Ascending aorta (tissue), 2 donors: ENCODE measurements around the gene CDK18. TPM values are rescaled to one million over a fixed set of nuclear protein-coding genes. Genes with fewer than 3 reads are reported as not detected.

Experiments
- DNase-seq, 2 donors: peaks; one replicate each; pipeline ENCODE4 v3.0.0-alpha.2; 2019; ENCODE audit warnings: low spot score in 2 of 2
- H3K27ac ChIP-seq, 2 donors: fragments of 200-600 bp; sonication (generic); one replicate each; pipeline ENCODE4 v1.5.1; 2016 to 2017; ENCODE audit warnings: mild to moderate bottlenecking in 1 of 2
- H3K27me3 ChIP-seq: fragments of 200-600 bp; sonication (generic); one replicate; pipeline ENCODE4 v1.5.1; 2017
- H3K36me3 ChIP-seq, 2 donors: fragments of 200-600 bp; sonication (generic); one replicate each; pipeline ENCODE4 v1.5.1; 2016
- H3K4me1 ChIP-seq, 2 donors: fragments of 200-600 bp; sonication (generic); one replicate each; pipeline ENCODE4 v1.5.1; 2016 to 2017; ENCODE audit warnings: mild to moderate bottlenecking in 1 of 2
- H3K4me3 ChIP-seq, 2 donors: fragments of 200-600 bp; sonication (generic); one replicate each; pipeline ENCODE4 v1.5.1; 2016 to 2017; ENCODE audit warnings: mild to moderate bottlenecking in 1 of 2
- H3K9me3 ChIP-seq, 2 donors: fragments of 200-600 bp; sonication (generic); one replicate each; pipeline ENCODE4 v1.5.1; 2016
- CTCF ChIP-seq, 3 experiments: fragments of 200-600 bp in 2 of 3; fragments of 450-650 bp in 1 of 3; sonication (generic) in 2 of 3; IDR thresholded peaks; one replicate each; pipeline ENCODE4 v1.5.1; 2016 to 2019; ENCODE audit warnings: antibody characterized with exemption in 3 of 3, mild to moderate bottlenecking in 1 of 3, moderate library complexity in 1 of 3
- intact Hi-C: fragments of 100-400 bp; cut with DNase I; formaldehyde crosslinking; loops from one replicate; pipeline ENCODE4 v1.15.1; 2023
- total RNA-seq: library from RNA; depleted of rRNA; stranded (reverse); fragments of >200 nt; gene quantifications from one replicate; pipeline ENCODE4 v1.1.0, GENCODE V29; 2016

CDK18 gene
- total RNA-seq, 1 donor from 2014 or later: 70.0 TPM

- TF ChIP-seq CTCF (IDR thresholded peaks at IDR 0.05): peak; percentile 69 to 86 (median 80)
- Histone ChIP-seq H3K9me3 (no peaks in the 10 kb centered on the region), H3K36me3 (no peaks in the 10 kb centered on the region), H3K4me3 (no peak overlapping the region), H3K27me3 (no peaks in the 10 kb centered on the region), H3K4me1 (peaks cover 3 to 10% of the 10 kb centered on the region in 2 donors), H3K27ac (no peak overlapping the region)
- intact Hi-C loops: loop anchor here (1.0 kb wide), 1 partner anchor 36 kb away; no protein-coding TSS in a partner anchor
- DNase-seq: peak in 1 of 2 donors; percentile 71
Measured at GRCh38 chr1:205488074-205488723, 16.3 kb upstream of the CDK18 start.

DNA sequence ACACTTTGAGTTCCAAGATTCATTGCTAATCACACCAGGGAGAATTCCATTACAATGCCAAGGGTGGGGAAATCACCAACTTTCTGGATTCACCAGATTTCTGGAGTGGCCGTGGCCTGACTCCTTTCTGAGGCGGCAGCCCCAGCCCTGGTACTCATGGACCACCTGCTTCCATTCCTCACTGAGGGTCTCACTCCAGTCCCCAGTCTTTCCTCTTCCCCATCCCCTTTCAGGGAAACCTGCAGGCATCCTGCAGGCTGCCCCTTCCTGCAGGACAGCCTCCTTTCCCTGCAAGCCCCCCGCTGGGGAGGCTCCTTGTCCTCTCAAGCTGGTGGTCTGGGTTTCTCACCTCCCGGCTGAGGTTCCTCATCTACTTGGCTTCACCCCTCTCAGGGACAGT, 12.7 kb upstream of the CDK18 start:
- TF ChIP-seq CTCF (IDR thresholded peaks at IDR 0.05): no peak
- intact Hi-C loops: no loop called here
- H3K36me3 ChIP-seq: no peaks in the 10 kb centered on the region
- no peak overlapping the region for H3K4me3 ChIP-seq
- no peaks in the 10 kb centered on the region for H3K9me3 ChIP-seq
- no peaks in the 10 kb centered on the region for H3K27me3 ChIP-seq
- no peak for DNase-seq
- H3K27ac ChIP-seq: no peak overlapping the region
- H3K4me1 ChIP-seq: peaks cover 3 to 11% of the 10 kb centered on the region in 2 donors

DNA sequence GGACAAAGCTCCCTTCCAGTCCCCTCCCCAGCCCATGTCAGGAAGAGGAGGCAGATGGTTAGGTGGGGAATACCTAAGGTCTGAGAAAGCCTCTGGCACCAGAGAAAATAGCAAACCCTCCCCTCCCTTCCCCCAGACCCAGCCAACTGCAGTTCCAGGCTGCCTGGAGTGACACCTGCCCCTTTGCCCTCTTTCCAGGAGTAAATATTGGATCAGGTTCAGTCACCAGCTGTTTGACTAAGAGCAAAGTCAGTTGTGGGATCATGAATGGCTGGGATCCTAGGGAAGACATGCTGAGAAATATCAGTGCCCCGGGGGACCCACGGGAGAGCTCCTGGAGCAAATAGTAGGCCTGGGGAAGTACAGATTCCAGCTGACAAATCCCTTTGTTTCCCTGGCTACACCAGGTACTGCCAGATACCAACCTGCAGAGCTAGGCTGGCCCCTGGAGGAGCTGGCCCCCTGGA, 12.2 kb upstream of the CDK18 start:
- Histone ChIP-seq H3K9me3 (no peaks in the 10 kb centered on the region), H3K4me3 (no peak overlapping the region), H3K27ac (no peak overlapping the region), H3K27me3 (no peaks in the 10 kb centered on the region), H3K36me3 (no peaks in the 10 kb centered on the region), H3K4me1 (peaks cover 3 to 11% of the 10 kb centered on the region in 2 donors)
- TF ChIP-seq CTCF (IDR thresholded peaks at IDR 0.05): no peak
- intact Hi-C loops: no loop called here
- DNase-seq: no peak

GRCh38 chr1:205492774-205493173, 11.7 kb upstream of the CDK18 start:
- Histone ChIP-seq H3K36me3 (no peaks in the 10 kb centered on the region), H3K9me3 (no peaks in the 10 kb centered on the region), H3K27me3 (no peaks in the 10 kb centered on the region), H3K4me1 (peaks cover 3 to 11% of the 10 kb centered on the region in 2 donors), H3K27ac (peak overlapping the region; percentile 36 to 64), H3K4me3 (no peak overlapping the region)
- DNase-seq: no peak
- TF ChIP-seq CTCF (IDR thresholded peaks at IDR 0.05): no peak
- intact Hi-C loops: no loop called here

GRCh38 chr1:205493241-205494085, 11.0 kb upstream of the CDK18 start:
- Histone ChIP-seq H3K27me3 (no peaks in the 10 kb centered on the region), H3K9me3 (no peaks in the 10 kb centered on the region), H3K27ac (peak overlapping the region; percentile 36 to 64), H3K4me1 (peaks cover 3 to 11% of the 10 kb centered on the region in 2 donors), H3K4me3 (no peak overlapping the region), H3K36me3 (no peaks in the 10 kb centered on the region)
- intact Hi-C loops: no loop called here
- no peak for TF ChIP-seq CTCF (IDR thresholded peaks at IDR 0.05)
- DNase-seq: peak; percentile 27 to 71
